GM12872 (cell line): Measurements from ENCODE around the gene TXNL4A.

Experiments used
- TF ChIP-seq, protein P1 (sequence below): IDR thresholded peaks from 3 replicates; pipeline ENCODE4 v1.5.1; 2011; ENCODE audit warnings: low read depth, mild to moderate bottlenecking, low read length, moderate library complexity; ENCODE audit not compliant: insufficient read depth

Gene TXNL4A

DNA sequence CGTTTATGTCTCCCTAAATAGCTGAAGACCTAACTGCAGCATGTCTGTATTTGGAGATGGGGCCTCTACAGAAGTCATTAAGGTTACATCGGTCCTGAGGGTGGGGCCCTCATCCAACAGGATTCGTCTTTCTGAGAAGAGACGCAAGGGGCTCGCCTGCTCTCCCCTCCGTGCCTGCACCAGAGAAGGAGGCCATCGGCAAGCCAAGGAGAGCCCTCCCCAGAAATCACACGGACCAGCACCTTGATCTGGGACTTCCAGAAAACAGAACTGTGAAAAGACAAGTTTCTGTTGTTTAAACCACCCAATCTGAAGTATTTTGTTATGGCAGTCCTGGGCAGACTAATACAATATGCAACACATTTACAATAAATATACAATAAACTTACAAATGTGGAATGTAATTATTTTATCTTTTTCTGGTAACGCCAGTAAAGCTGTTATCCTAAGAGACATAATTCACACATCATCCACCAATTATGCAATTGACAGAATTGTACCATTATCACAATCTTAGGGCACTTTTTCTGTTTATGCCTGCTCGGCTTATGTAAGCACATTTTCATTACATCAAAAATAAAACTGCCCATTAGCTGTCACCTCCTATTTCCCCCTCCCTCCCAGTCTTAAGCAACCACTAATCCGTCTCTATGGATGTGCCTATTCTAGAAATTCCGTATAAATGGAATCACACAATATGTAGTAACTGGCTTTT lies 17.8 kb downstream of the TXNL4A start:
- TF ChIP-seq, protein P1, sequence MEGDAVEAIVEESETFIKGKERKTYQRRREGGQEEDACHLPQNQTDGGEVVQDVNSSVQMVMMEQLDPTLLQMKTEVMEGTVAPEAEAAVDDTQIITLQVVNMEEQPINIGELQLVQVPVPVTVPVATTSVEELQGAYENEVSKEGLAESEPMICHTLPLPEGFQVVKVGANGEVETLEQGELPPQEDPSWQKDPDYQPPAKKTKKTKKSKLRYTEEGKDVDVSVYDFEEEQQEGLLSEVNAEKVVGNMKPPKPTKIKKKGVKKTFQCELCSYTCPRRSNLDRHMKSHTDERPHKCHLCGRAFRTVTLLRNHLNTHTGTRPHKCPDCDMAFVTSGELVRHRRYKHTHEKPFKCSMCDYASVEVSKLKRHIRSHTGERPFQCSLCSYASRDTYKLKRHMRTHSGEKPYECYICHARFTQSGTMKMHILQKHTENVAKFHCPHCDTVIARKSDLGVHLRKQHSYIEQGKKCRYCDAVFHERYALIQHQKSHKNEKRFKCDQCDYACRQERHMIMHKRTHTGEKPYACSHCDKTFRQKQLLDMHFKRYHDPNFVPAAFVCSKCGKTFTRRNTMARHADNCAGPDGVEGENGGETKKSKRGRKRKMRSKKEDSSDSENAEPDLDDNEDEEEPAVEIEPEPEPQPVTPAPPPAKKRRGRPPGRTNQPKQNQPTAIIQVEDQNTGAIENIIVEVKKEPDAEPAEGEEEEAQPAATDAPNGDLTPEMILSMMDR, result no peak

DNA sequence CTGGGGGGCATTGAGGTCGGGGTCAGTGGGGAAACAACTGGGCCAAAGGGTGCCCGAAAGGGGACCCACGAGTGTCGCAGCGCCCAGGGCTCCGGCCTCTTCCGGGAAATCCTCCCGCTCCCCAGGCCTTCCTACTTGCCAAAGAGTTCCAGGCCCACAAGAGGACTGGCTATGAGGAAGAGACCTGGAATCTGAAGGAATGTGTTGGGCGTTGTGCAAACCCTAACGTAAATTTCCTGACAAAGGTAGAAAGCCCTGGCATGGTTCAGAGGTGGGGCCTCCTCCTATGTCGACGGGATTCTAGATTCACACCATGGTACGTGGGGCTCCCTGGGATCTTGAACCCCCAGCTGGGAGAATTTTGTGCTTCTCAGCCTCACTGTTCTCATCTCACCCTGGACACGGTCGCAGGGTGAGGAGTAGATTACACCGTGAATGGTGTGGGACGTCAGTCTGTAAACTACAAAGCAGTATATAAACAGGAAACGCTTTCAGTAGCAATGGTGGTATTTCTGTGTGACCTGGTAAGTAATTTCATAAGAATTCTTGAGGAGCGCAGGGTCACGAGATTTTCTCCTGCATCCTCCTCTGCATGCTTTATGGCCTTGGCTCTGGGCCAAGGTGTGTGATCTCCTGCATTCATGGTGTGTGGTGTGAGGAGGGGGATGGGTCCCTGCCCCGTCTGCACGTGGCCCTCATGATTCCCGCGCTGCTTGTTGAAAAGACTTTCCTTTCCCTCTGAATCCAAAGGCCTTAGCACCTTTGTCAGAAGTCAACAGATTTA lies 23.1 kb downstream of the TXNL4A start:
- TF ChIP-seq, protein P1, result no peak

DNA sequence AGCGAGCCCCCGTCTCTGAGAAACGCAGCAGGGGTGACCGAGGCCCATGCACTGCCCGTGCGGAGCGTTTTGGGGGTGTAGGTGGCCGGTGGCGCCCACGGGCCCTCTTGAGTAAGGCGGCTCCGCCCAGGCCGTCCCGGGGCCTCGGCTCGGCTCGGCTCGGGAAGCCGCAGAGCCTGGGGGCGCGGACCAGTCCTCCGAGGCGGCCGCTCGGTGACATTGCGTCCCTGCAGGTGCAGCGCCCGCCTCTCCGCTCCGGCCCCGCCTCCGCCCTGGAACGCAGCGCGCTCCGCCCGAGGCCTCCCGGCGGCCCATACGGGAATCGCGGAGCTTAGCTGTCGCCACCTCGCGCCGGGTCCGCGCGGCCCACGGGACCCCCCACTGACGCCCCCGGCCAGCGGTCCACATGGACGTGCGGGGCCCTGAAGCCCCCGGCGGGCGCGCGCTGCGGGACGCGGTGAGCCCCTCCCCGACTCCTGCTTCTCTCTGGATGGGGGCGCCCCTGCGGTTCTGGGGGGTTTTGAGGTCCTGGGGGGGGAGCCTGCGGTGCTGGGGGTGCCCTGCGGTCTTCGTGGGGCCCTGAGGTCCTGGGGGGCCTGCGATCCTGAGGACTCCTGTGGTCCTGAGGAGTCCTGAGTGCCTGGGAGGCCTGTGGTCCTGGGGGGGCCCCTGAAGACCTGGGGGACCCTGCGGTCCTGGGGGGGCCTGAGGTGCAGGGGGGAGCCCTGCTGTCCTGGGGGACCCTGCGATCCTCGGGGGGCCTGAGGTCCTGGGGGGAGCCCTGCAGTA lies 23.8 kb downstream of the TXNL4A start, which contains the start of gene HSBP1L1:
Gene HSBP1L1, plus strand, starts transcription at position 314 of the 789 bp plus-strand sequence. Its CDS starts 93 bp downstream, at position 407.
- TF ChIP-seq, protein P1, result no peak; the same call in 2 of the 3 replicates

DNA sequence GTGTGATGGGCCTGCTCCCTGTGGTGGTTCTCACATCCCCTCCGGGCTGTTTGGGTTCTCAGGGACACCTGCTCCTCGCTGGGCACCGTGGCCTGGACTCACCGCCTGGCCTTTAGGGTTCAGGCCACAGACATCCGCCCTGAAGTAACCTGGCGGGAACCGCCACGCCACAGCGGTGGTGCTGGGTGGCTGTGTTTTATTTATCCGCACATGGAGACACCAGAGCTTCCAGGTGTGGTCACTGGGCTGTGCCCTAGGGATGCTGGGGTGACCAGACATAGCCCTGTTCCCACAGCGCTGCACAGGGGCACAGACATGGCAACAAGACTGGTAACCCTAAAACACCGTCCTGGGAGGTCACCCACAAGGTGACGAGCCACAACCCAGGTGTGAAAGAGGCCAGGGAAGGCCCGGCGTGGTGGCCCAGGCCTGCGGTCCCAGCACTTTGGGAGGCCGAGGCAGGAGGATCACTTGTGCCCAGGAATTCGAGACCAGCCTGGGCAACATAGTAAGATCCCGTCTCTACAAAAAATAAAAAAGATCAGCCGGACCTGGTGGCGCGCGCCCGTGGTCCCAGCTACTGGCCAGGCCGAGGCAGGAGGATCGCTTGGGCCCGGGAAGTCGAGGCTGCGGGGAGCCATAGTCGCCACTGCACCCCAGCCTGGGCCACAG lies 24.6 kb downstream of the TXNL4A start:
- TF ChIP-seq, protein P1, result no peak

DNA sequence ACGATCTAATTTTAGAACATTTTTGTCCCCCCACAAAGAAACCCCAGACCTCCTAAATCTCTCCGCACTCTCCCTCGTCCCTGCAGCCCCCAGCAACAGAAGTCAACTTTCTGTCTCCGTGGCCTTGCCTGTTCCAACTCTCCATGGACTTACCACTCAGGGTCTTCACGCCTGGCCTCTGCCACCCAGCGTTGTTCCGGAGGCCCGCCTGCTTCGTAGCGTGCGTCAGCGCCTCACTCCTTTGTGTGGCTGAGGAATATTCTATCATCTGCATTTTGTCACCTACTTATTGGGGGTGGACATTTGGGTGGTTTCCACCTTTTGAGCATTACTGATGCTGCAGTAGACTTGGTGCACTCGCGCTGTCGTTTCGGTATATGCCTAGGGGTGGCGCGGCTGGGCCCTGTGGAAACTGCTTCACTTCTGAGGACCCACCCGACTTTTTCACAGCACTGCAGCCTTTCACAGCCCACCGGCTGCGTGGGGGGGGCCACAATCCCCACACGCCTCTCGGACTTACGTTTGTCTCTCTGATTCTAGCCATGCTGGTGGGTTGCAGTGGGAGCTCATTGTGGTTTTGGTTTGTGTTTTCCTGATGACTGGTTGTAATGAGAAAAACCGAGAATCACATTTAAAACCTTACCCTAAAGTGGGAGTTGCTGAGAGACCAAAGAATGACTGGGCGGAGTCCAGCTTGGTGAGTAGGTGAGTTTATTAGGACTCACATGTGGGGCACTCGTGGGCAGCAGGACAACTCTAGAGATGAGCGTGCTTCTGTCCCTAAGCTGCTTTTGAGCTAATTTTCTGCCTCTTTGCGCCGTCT lies 25.3 kb downstream of the TXNL4A start:
- TF ChIP-seq, protein P1, result peak; percentile 46; the same call in 2 of the 3 replicates

DNA sequence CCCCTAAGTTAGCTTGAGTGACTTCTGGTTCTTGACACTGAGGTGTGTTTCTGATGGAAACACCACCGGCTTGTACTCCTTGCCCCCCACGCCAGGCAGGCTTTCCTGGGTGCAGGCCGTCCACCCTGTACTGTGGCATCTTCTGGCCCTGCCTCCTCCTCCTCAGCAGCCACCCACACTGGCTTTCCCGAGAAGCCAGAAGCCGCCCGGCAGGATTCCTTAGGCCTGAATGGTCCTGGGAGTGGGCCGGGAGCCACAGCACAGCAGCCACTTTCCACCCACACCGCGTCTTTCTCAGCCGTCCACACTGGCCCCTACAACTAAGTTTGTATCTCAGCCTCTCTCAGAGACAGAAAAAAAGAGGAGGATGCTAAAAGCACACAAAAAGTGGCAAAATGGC lies 26.1 kb downstream of the TXNL4A start:
- TF ChIP-seq, protein P1, result no peak
